WTC11 (cell line): Measurements from ENCODE around the gene HSD17B12. TPM values are rescaled to one million over a fixed set of nuclear protein-coding genes. Genes with fewer than 3 reads are reported as not detected.
A peak's percentile ranks its signal among the peaks of the same experiment; 100 is the strongest.

Source experiments
- ATAC-seq: fragments of 200-7000 bp; cut with Tn5 transposase; 2 replicates; pipeline ENCODE4 v1.10.0; 2021; ENCODE audit warnings: mild to moderate bottlenecking, moderate library complexity
- CTCF ChIA-PET: fragments of 300-600 bp; sonication (Branson Sonifier 250); formaldehyde crosslinking; loops from one replicate; lab custom pipeline; 2021; ENCODE audit warnings: antibody characterized with exemption; lab: Charles Lee
- POLR2A ChIA-PET: fragments of 350-600 bp; sonication (Branson Sonifier 250); formaldehyde crosslinking; loops from one replicate; lab custom pipeline; 2021; ENCODE audit warnings: antibody characterized with exemption; lab: Charles Lee
- DNase-seq: peaks from one replicate; pipeline ENCODE4 v3.0.0; 2021; ENCODE audit warnings: low spot score
- H3K27ac Mint-ChIP-seq: 2 replicates; pipeline ENCODE4 v1.8.0; 2021; ENCODE audit warnings: mixed read lengths
- H3K27me3 Mint-ChIP-seq: 2 replicates; pipeline ENCODE4 v1.8.0; 2021; ENCODE audit warnings: low read depth, mild to moderate bottlenecking, moderate library complexity, mixed read lengths
- H3K36me3 Mint-ChIP-seq: 2 replicates; pipeline ENCODE4 v1.8.0; 2021; ENCODE audit warnings: mixed read lengths
- H3K4me1 Mint-ChIP-seq: 2 replicates; pipeline ENCODE4 v1.8.0; 2022; ENCODE audit warnings: mixed read lengths
- H3K4me3 Mint-ChIP-seq: 2 replicates; pipeline ENCODE4 v1.8.0; 2021; ENCODE audit warnings: mild to moderate bottlenecking, moderate library complexity, mixed read lengths
- H3K9me3 Mint-ChIP-seq: 2 replicates; pipeline ENCODE4 v1.8.0; 2021; ENCODE audit warnings: mixed read lengths
- CREB1 ChIP-seq: sonication (generic); formaldehyde crosslinking; IDR thresholded peaks from 2 replicates; pipeline ENCODE4 v1.8.0; 2023; ENCODE audit warnings: mild to moderate bottlenecking, missing genetic modification reagents
- FOXK1 ChIP-seq: sonication (generic); formaldehyde crosslinking; IDR thresholded peaks from 2 replicates; pipeline ENCODE4 v1.8.0; 2022; ENCODE audit warnings: mild to moderate bottlenecking, moderate library complexity, missing genetic modification reagents
- GTF2I ChIP-seq: fragments of 250-450 bp; sonication (Bioruptor Pico); conservative IDR thresholded peaks from 2 replicates; pipeline ENCODE4 v1.4.0; 2021; ENCODE audit warnings: mild to moderate bottlenecking
- HMGA2 ChIP-seq: fragments of 250-450 bp; sonication (Bioruptor Pico); IDR thresholded peaks from 2 replicates; pipeline ENCODE4 v1.4.0; 2021; ENCODE audit warnings: mild to moderate bottlenecking, moderate library complexity
- RELA ChIP-seq: sonication (generic); formaldehyde crosslinking; IDR thresholded peaks from 2 replicates; pipeline ENCODE4 v1.8.1; 2022; ENCODE audit warnings: missing genetic modification reagents, mild to moderate bottlenecking, borderline replicate concordance
- TEAD1 ChIP-seq: sonication (generic); formaldehyde crosslinking; IDR thresholded peaks from 2 replicates; pipeline ENCODE4 v1.8.0; 2022; ENCODE audit warnings: mild to moderate bottlenecking, missing genetic modification reagents
- TP53 ChIP-seq: sonication (generic); formaldehyde crosslinking; IDR thresholded peaks from 2 replicates; pipeline ENCODE4 v1.8.1; 2023; ENCODE audit warnings: mild to moderate bottlenecking, missing genetic modification reagents
- ZNF121 ChIP-seq: sonication (generic); formaldehyde crosslinking; IDR thresholded peaks from 2 replicates; pipeline ENCODE4 v1.8.0; 2023; ENCODE audit warnings: missing genetic modification reagents
- ZNF317 ChIP-seq: sonication (generic); formaldehyde crosslinking; IDR thresholded peaks from 2 replicates; pipeline ENCODE4 v1.8.1; 2023; ENCODE audit warnings: low read depth, mild to moderate bottlenecking, moderate library complexity, missing genetic modification reagents, borderline replicate concordance
- total RNA-seq: library from RNA; stranded (reverse); gene quantifications from 3 replicates; pipeline ENCODE4 v1.2.3, GENCODE V29; 2021
- TF ChIP-seq, protein P1 (sequence below): sonication (generic); formaldehyde crosslinking; IDR thresholded peaks from 2 replicates; pipeline ENCODE4 v1.8.1; 2023; ENCODE audit warnings: mild to moderate bottlenecking, missing genetic modification reagents
- TF ChIP-seq, protein P2 (sequence below): sonication (generic); formaldehyde crosslinking; IDR thresholded peaks from 2 replicates; pipeline ENCODE4 v1.8.0; 2022; ENCODE audit warnings: mild to moderate bottlenecking, missing genetic modification reagents
- TF ChIP-seq, protein P3 (sequence below): sonication (generic); formaldehyde crosslinking; IDR thresholded peaks from 2 replicates; pipeline ENCODE4 v1.8.0; 2022; ENCODE audit warnings: missing genetic modification reagents
- TF ChIP-seq, protein P4 (sequence below): fragments of 250-450 bp; sonication (Bioruptor Pico); IDR thresholded peaks from 2 replicates; pipeline ENCODE4 v1.8.0; 2021; ENCODE audit warnings: mild to moderate bottlenecking
- TF ChIP-seq, protein P5 (sequence below): sonication (generic); formaldehyde crosslinking; IDR thresholded peaks from 2 replicates; pipeline ENCODE4 v1.8.1; 2022; ENCODE audit warnings: missing genetic modification reagents, borderline replicate concordance

The HSD17B12 gene
- total RNA-seq, 1 experiment from 2014 or later, result 149 TPM

DNA sequence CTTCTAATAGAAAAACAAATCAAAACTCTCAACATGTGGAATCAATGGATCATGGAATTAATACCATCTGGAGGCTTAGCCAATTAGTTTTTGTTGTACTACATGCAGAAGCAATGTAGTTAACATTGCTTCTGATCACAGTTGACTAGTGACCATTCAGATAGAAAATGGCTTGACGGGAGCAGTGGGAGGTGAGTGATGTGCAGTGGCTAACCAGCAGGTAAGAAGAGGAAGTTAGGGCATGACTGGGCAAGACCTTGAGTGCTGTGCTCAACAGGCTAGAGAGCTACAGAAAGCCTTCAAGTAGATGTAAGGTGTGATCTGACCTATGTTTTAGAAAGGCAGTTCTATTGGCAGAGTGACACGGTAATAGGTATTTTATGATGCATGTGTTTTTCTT, 139.4 kb downstream of the HSD17B12 start:
- CTCF ChIA-PET, result interaction anchor here (0.6 kb wide), 1 partner anchor 241 kb away, joined by 3 read pairs; no protein-coding TSS in a partner anchor
- Mint-ChIP-seq H3K4me3 (no peak overlapping the region), H3K36me3 (peaks cover 39% of the 10 kb centered on the region)
- TF ChIP-seq ZNF317 (CRISPR knock-in tag), result peak; percentile 91
- TF ChIP-seq, protein P1, sequence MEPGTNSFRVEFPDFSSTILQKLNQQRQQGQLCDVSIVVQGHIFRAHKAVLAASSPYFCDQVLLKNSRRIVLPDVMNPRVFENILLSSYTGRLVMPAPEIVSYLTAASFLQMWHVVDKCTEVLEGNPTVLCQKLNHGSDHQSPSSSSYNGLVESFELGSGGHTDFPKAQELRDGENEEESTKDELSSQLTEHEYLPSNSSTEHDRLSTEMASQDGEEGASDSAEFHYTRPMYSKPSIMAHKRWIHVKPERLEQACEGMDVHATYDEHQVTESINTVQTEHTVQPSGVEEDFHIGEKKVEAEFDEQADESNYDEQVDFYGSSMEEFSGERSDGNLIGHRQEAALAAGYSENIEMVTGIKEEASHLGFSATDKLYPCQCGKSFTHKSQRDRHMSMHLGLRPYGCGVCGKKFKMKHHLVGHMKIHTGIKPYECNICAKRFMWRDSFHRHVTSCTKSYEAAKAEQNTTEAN, result no peak
- TF ChIP-seq, all 79 proteins: peak for 1
- ATAC-seq (no peak), DNase-seq (no peak)
- peak overlapping the region; percentile 19 for H3K27ac Mint-ChIP-seq
- POLR2A ChIA-PET, result no interaction called here
- no peaks in the 10 kb centered on the region for H3K27me3 Mint-ChIP-seq
- H3K9me3 Mint-ChIP-seq, result no peaks in the 10 kb centered on the region; the same call in 1 of the 2 replicates
- peaks cover 6% of the 10 kb centered on the region; the same call in 1 of the 2 replicates for H3K4me1 Mint-ChIP-seq

DNA sequence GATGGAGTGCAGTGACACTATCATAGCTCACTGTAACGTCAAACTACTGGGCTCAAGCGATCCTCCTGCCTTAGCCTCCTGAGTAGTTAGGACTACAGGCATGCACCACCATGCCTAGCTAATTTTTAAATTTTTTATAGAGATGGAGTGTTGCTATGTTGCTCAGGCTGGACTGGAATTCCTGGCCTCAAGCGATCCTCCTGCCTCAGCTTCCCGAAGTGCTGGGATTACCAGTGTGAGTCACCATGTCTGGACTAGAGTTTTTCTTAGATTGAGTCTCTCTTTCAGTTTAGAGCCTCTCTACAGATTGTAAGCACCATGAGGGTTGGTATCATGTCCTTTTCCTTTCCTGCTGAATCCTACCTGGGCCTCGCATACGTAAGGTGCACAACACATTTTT, 142.8 kb downstream of the HSD17B12 start:
- POLR2A ChIA-PET, result no interaction called here
- Mint-ChIP-seq H3K27me3 (no peaks in the 10 kb centered on the region), H3K27ac (no peak overlapping the region), H3K36me3 (peaks cover 29% of the 10 kb centered on the region), H3K4me3 (no peak overlapping the region), H3K9me3 (no peaks in the 10 kb centered on the region; the same call in 1 of the 2 replicates), H3K4me1 (peaks cover 10% of the 10 kb centered on the region; the same call in 1 of the 2 replicates)
- DNase-seq, result no peak
- no peak for ATAC-seq
- CTCF ChIA-PET, result interaction anchor here (1.4 kb wide), 1 partner anchor 28 kb away, joined by 4 read pairs; no protein-coding TSS in a partner anchor
- TF ChIP-seq, protein P2, sequence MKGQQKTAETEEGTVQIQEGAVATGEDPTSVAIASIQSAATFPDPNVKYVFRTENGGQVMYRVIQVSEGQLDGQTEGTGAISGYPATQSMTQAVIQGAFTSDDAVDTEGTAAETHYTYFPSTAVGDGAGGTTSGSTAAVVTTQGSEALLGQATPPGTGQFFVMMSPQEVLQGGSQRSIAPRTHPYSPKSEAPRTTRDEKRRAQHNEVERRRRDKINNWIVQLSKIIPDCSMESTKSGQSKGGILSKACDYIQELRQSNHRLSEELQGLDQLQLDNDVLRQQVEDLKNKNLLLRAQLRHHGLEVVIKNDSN (CRISPR knock-in tag), result no peak
- no peak for TF ChIP-seq CREB1
- TF ChIP-seq, protein P3, sequence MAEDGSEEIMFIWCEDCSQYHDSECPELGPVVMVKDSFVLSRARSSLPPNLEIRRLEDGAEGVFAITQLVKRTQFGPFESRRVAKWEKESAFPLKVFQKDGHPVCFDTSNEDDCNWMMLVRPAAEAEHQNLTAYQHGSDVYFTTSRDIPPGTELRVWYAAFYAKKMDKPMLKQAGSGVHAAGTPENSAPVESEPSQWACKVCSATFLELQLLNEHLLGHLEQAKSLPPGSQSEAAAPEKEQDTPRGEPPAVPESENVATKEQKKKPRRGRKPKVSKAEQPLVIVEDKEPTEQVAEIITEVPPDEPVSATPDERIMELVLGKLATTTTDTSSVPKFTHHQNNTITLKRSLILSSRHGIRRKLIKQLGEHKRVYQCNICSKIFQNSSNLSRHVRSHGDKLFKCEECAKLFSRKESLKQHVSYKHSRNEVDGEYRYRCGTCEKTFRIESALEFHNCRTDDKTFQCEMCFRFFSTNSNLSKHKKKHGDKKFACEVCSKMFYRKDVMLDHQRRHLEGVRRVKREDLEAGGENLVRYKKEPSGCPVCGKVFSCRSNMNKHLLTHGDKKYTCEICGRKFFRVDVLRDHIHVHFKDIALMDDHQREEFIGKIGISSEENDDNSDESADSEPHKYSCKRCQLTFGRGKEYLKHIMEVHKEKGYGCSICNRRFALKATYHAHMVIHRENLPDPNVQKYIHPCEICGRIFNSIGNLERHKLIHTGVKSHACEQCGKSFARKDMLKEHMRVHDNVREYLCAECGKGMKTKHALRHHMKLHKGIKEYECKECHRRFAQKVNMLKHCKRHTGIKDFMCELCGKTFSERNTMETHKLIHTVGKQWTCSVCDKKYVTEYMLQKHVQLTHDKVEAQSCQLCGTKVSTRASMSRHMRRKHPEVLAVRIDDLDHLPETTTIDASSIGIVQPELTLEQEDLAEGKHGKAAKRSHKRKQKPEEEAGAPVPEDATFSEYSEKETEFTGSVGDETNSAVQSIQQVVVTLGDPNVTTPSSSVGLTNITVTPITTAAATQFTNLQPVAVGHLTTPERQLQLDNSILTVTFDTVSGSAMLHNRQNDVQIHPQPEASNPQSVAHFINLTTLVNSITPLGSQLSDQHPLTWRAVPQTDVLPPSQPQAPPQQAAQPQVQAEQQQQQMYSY (CRISPR knock-in tag), result no peak
- TF ChIP-seq, protein P4, sequence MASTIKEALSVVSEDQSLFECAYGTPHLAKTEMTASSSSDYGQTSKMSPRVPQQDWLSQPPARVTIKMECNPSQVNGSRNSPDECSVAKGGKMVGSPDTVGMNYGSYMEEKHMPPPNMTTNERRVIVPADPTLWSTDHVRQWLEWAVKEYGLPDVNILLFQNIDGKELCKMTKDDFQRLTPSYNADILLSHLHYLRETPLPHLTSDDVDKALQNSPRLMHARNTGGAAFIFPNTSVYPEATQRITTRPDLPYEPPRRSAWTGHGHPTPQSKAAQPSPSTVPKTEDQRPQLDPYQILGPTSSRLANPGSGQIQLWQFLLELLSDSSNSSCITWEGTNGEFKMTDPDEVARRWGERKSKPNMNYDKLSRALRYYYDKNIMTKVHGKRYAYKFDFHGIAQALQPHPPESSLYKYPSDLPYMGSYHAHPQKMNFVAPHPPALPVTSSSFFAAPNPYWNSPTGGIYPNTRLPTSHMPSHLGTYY (CRISPR knock-in tag), result no peak
- no peak for TF ChIP-seq HMGA2 (CRISPR knock-in tag)
- TF ChIP-seq ZNF121 (CRISPR knock-in tag), result no peak
- no peak for TF ChIP-seq TEAD1
- TF ChIP-seq RELA (CRISPR knock-in tag), result no peak
- TF ChIP-seq TP53 (CRISPR knock-in tag), result no peak
- TF ChIP-seq FOXK1 (CRISPR knock-in tag), result no peak

DNA sequence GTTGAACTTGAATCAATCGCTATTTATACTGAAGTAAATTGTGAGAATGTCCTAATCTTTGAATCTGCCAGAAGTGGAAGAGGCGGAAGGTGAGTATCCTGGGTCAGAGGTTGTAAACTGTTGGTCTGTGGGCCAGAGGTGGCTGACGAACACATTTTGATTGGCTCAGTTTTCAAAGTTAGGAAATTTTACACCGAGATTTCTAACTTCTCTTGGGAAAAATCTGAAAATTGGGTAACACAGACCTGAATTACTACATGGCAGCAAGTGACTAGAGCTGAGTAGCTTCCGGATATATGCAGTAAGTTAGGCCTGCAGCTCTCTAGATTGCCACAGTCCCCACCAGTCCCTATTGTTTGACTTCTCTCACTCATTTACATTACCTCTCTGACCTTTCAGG, 143.3 kb downstream of the HSD17B12 start:
- ChIA-PET CTCF (interaction anchor here (1.1 to 1.4 kb wide), 2 partner anchors 24 to 28 kb away, joined by 3 to 4 read pairs; no protein-coding TSS in a partner anchor), POLR2A (no interaction called here)
- ATAC-seq, result no peak
- Mint-ChIP-seq H3K36me3 (peaks cover 29% of the 10 kb centered on the region), H3K4me3 (no peak overlapping the region), H3K9me3 (no peaks in the 10 kb centered on the region; the same call in 1 of the 2 replicates), H3K27ac (no peak overlapping the region), H3K27me3 (no peaks in the 10 kb centered on the region), H3K4me1 (peaks cover 10% of the 10 kb centered on the region; the same call in 1 of the 2 replicates)
- TF ChIP-seq, protein P5, sequence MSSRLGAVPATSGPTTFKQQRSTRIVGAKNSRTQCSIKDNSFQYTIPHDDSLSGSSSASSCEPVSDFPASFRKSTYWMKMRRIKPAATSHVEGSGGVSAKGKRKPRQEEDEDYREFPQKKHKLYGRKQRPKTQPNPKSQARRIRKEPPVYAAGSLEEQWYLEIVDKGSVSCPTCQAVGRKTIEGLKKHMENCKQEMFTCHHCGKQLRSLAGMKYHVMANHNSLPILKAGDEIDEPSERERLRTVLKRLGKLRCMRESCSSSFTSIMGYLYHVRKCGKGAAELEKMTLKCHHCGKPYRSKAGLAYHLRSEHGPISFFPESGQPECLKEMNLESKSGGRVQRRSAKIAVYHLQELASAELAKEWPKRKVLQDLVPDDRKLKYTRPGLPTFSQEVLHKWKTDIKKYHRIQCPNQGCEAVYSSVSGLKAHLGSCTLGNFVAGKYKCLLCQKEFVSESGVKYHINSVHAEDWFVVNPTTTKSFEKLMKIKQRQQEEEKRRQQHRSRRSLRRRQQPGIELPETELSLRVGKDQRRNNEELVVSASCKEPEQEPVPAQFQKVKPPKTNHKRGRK (CRISPR knock-in tag), result no peak
- no peak for TF ChIP-seq GTF2I (CRISPR knock-in tag)
- no peak for DNase-seq
